ENCODE data around the gene VOPP1.

- TF ChIP-seq, protein P1, sequence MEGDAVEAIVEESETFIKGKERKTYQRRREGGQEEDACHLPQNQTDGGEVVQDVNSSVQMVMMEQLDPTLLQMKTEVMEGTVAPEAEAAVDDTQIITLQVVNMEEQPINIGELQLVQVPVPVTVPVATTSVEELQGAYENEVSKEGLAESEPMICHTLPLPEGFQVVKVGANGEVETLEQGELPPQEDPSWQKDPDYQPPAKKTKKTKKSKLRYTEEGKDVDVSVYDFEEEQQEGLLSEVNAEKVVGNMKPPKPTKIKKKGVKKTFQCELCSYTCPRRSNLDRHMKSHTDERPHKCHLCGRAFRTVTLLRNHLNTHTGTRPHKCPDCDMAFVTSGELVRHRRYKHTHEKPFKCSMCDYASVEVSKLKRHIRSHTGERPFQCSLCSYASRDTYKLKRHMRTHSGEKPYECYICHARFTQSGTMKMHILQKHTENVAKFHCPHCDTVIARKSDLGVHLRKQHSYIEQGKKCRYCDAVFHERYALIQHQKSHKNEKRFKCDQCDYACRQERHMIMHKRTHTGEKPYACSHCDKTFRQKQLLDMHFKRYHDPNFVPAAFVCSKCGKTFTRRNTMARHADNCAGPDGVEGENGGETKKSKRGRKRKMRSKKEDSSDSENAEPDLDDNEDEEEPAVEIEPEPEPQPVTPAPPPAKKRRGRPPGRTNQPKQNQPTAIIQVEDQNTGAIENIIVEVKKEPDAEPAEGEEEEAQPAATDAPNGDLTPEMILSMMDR (IDR thresholded peaks at IDR 0.05): no peak
- no peak for TF ChIP-seq POLR2A (IDR thresholded peaks at IDR 0.05)
Observed at GRCh38 chr7:55512635-55513191, 59.6 kb downstream of the VOPP1 start.

Data from ovary (tissue), 3 donors.